ENCODE results near the gene DIS3L.
"Not testable (repeated sequence)": the region's sequence is repeated elsewhere in the genome, so short reads cannot be mapped to it uniquely, and the experiment has no call there.

Gene DIS3L

DNA sequence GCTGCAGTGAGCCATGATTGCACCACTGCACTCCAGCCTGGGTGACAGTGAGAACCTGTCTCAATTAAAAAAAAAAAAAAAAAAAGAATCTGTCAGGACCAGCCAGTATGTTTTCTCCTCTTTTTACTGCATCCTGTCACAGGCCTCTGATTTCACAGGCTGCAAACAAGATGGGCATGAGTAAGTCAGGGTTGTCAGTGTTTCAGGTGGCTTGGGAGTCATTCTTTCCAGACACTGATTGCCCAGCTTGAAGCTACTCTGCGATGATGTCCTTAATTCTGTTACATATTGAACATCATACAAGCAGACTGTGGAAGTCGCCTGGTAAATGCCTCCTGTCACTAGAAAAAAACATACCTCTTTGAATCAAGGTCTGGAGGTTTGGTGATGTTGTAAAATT lies 18.8 kb downstream of the DIS3L start:
- DNase-seq: no peak

- DNase-seq: no peak
Observed at GRCh38 chr15:66323312-66323928, 30.1 kb downstream of the DIS3L start.

GRCh38 chr15:66326051-66326450 lies 32.7 kb downstream of the DIS3L start:
- DNase-seq: no peak

- DNase-seq: no peak
Observed at GRCh38 chr15:66327736-66328135, 34.4 kb downstream of the DIS3L start.

GRCh38 chr15:66328771-66329170 lies 35.4 kb downstream of the DIS3L start:
- DNase-seq: no peak

DNA sequence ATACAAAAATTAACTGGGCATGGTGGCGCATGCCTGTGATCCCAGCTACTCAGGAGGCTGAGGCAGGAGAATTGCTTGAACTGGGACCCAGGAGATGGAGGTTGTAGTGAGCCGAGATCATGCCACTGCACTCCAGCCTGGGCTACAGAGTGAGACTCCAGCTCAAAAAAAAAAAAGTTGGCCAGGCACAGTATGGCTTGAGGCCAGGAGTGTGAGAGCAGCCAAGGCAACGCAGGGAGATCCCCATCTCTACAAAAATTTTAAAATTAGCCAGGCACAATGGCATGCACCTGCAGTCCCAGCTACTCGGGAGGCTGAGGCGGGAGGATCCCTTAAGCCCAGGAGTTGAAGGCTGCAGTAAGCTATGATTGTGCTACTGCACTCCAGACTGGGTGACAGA lies 55.2 kb downstream of the DIS3L start:
- not testable (repeated sequence) for DNase-seq

DNA sequence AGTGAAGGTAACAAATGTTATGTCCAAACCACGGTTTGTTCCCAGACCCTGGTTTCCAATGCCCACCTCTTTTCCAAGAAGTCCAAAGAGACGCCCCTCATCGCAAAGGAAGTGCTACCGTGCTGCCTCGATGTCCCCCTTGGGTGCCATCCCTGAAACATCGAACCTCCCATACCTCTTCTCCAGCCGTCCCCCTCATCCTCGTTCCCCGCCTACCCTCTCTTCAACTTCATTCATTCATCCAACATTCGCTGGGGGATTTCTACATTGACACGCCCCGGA lies 62.6 kb downstream of the DIS3L start:
- DNase-seq: no peak

GRCh38 chr15:66356359-66357236 lies 63.2 kb downstream of the DIS3L start, which contains the start of gene TIPIN:
TSS of gene TIPIN (minus strand) at chr15:66356685. CDS start at chr15:66352947, 3,738 bp downstream.
- peak; percentile 64 for DNase-seq

- DNase-seq: no peak
Observed at GRCh38 chr15:66359740-66360139, 66.4 kb downstream of the DIS3L start.

DNA sequence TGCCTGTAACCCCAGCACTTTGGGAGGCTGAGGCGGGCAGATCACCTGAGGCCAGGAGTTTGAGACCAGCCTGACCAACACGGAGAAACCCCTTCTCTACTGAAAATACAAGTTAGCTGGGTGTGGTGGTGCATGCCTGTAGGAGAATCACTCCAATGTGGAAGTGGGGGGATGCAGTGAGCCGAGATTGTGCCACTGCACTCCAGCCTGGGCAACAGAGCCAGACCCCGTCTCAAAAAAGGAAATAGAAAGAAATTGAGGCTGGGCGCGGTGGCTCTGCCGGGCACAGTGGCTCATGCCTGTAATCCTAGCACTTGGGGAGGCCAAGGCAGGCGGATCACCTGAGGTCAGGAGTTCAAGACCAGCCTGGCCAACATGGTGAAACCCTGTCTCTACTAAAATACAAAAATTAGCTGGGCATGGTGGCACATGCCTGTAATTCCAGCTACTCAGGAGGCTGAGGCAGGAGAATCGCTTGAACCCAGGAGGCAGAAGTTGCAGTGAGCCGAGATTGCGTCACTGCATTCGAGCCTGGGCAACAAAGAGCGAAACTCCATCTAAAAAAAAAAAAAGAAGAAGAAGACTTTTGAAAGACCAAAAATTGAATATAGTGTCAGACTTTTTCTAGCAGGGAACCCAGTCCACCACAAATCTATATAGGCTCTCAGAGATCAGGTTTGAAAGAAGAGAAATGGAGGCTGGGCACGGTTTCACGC lies 68.5 kb downstream of the DIS3L start:
- DNase-seq: not testable (repeated sequence)

DNA sequence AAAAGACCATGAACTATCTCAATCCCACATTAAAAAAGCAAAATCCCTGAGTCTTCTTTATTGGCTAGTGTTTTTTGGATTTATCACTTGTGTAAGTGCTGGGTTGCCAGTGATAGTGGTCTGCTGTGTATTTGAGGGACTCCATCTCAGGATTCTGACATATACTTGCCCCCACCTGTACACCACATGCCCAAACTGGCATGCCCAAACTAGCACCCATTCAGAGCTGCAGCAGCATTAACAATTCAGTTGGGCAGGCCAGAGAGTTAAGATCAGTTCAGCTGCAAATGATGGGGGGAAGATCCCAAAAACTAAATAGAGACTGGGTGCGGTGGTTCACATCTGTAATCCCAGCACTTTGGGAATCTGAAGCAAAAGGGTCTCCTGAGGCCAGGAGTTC lies 69.4 kb downstream of the DIS3L start:
- no peak for DNase-seq

- DNase-seq: no peak
Observed at GRCh38 chr15:66364944-66365528, 71.7 kb downstream of the DIS3L start.

DNA sequence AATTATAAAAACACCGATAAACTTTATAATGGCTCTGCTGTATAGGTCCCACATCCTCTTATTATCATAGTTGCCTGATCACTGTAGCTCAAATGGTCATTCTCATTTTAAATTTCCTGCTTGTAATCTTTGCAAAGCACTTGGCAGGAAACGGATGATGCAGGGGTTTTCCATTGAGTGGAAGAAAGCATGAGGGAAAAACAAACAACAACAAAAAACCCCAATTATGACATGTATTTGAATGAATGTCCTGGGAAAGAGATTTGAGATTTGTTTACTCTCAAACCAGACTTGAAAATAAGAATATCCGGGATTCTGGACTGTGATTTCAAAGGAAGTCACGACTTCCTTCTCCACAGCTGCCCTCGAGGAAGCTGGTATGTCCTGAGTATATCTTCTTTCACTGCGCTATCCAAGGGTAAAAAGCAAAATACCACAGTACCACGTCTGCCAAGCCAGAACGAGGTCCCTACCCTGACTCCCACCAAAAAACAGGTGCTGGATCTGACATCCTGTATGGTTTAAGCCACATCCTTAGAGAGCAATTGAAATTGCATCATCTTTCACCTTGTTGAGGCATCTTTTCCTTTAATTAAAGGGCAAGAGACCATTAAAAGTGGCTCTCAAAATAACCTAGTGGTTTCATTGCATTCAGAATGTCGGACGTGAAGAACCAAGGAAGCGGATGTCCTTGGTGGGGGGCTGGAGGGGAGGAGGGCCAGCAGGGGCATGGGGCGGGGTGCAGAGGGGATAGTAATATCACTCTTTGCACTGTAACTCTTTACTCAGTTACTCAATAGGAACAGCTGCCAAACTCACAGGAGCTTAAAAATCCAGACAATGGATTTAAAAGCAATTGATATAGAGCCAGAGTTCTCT lies 76.6 kb downstream of the DIS3L start:
- peak; percentile 22 for DNase-seq

GRCh38 chr15:66374179-66374578 lies 80.8 kb downstream of the DIS3L start:
- DNase-seq: no peak

- no peak for DNase-seq
Observed at GRCh38 chr15:66378814-66379430, 85.6 kb downstream of the DIS3L start.

DNA sequence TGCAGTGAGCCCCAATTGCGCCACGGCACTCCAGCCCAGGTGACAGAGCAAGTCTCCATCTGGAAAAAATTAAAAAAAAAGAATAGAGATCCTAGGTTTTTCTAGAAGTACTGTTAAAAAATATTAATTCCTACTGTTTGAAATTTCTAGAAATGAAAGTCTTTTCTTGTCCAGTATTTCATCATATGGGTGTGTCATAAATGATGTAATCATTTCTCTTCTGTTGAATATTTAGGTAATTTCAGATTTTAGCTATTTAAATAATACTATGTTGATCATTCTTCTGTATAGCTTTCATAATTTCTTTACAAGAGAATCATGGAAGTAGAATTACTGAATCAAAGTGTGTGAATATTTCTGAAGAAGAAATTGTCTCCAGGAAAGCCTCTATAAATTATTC lies 88.0 kb downstream of the DIS3L start:
- not testable (repeated sequence) for DNase-seq
